ENCODE measurements around the gene OR1S1.
"Not testable (repeated sequence)": the region's sequence is repeated elsewhere in the genome, so short reads cannot be mapped to it uniquely, and the experiment has no call there.

OR1S1 gene

GRCh38 chr11:58212420-58212819 is at the start of gene OR1S1:
OR1S1 (plus strand) TSS chr11:58212720.
- DNase-seq, result not testable (repeated sequence)

- no peak for DNase-seq
Observed at GRCh38 chr11:58164389-58164788, 48.1 kb upstream of the OR1S1 start.

GRCh38 chr11:58164990-58165389 is 47.5 kb upstream of the OR1S1 start:
- DNase-seq, result no peak

- DNase-seq, result no peak
Observed at GRCh38 chr11:58165504-58166106, 46.9 kb upstream of the OR1S1 start.

GRCh38 chr11:58177409-58178054 is 35.0 kb upstream of the OR1S1 start:
- no peak for DNase-seq

DNA sequence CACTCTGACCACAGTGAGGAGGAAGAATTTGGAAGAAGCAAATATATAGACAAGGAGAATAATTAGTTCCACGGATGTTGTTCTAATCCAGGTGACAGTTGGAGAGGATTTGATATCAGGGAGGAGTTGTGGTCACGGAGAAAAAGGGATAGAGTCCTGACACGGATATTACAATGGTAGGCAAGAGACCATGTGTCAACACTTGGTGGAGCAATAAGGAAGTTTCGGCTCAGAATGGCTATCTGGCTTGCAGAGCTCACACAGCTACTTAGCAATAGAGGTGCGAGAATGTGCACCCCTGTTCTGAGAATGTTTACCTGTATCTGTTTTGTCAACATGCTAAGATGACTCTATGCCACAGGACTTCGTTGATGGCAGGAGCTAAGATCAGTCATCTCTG is 34.1 kb upstream of the OR1S1 start:
- DNase-seq, result no peak

DNA sequence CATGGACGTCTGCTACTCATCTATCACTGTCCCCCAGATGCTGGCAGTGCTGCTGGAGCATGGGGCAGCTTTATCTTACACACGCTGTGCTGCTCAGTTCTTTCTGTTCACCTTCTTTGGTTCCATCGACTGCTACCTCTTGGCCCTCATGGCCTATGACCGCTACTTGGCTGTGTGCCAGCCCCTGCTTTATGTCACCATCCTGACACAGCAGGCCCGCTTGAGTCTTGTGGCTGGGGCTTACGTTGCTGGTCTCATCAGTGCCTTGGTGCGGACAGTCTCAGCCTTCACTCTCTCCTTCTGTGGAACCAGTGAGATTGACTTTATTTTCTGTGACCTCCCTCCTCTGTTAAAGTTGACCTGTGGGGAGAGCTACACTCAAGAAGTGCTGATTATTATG is 32.9 kb upstream of the OR1S1 start:
- no peak for DNase-seq

DNA sequence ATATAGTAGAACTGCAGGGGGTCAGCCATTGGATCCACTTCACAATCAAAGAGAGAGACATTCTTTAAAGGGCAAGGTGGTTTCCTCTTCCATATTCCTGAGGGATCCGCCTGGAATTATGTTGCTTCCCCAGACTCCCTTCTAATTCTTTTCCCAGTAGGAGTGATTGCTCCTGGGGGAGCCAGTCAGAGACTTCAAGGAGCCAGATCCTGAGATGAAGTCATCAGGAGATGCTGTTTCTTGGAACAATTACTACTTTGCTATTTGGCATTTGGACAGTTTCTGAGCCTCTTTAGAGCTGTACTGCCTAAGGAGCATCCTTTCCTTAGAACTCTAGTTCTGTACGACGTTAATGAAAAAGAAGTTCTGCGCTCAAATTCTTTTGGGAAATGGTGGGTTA is 25.6 kb upstream of the OR1S1 start:
- no peak for DNase-seq

GRCh38 chr11:58188770-58189169 is 23.8 kb upstream of the OR1S1 start, which contains the start of gene OR9Q2:
OR9Q2 (plus strand) TSS chr11:58189070; CDS start chr11:58190491, 1,421 bp downstream.
- DNase-seq, result no peak

DNA sequence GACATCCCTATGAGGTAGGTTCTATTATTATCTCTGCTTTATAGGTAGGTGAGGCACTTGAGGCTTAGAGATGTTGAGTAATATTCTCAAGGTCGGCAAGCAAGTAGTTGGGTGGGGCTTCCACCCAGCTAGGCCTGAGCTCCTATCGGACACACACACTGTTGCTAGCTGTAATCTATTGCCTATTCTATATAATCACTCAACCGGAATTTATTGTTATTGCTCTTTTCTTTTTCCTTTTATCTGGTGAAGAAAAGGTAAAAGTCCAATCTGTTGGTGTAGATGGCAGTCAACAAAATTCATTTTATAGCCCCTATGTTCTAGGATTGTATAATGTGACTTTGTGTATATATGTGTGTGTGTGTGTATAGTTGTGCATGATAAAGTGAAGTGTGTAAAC is 20.3 kb upstream of the OR1S1 start:
- DNase-seq, result no peak

DNA sequence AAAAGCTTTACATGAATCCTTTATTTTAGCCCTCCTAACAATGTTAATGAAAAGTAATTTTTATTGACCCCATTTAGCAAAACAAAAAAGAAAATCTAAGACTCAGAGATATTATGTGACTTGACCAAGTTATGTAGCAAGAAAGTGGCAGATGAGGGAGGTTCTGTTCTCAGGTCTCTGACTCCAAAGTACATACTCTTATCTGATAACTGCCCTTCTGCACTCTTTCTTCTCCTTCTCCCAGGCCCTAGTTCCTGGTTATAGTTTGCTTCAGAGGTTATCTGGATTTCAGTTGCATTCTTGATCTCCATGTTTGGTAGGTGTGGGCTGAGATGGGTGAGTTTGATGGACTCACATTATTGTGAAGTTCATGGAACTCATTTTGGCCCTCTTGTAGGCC is 19.1 kb upstream of the OR1S1 start:
- DNase-seq, result no peak

DNA sequence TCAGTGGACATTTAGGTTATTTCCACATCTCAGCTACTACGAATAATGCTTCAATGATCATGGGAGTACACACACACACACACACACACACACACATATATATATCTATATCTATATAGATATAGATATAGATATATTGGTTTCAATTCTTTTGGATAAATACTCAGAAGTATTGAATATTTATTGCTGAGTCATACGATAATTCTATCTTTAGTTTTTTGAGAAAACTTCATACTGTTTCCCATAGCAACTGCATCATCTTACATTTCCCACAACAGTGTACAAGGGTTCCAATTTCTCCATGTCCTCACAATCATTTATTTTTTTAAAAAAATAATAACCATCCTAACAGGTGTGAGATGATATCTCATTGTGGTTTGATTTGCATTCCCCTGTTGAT is 16.6 kb upstream of the OR1S1 start:
- no peak for DNase-seq

- DNase-seq, result no peak
Observed at GRCh38 chr11:58199271-58199670, 13.2 kb upstream of the OR1S1 start.

GRCh38 chr11:58204042-58204441 is 8.5 kb upstream of the OR1S1 start, which contains the start of gene OR1S2:
OR1S2 (minus strand) TSS chr11:58204142; CDS start chr11:58204142, 0 bp downstream.
- no peak for DNase-seq

DNA sequence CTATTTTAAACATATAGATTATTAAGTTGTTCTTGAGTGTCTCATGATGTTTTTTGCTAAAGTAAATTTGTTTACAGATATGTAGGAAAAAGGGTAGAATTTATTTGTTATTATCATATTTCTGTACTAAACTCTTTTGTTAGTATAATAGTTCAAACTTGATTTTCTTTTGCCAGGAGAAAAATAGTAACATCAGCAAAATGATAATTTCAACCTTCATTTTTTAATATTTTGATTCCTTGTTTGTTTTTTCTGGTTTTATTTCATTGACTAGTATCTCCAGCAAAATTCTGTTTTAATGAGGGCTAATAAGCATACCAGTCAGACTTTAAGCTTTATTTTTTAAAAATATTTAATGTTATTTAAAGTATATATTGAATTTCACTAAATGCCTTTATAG is 4.0 kb downstream of the OR1S1 start:
- DNase-seq, result no peak

DNA sequence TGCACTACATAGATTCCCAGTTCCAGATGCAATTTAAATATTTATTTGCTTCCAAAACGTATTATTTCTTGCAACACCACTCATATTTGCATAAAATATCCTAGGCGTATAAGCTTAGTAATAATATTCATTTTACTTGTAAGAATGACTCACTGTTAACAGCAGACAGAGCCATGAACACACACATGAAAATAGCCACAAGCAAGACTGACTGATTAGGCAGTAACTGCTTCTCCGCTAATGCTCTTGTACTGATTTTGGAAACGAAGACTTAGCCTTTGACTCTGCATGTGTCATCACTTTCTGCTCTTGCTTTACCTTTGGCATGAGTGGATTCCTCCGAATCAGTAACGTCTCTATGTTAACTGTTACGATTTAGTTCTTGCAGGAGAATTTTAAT is 10.2 kb downstream of the OR1S1 start:
- DNase-seq, result no peak

DNA sequence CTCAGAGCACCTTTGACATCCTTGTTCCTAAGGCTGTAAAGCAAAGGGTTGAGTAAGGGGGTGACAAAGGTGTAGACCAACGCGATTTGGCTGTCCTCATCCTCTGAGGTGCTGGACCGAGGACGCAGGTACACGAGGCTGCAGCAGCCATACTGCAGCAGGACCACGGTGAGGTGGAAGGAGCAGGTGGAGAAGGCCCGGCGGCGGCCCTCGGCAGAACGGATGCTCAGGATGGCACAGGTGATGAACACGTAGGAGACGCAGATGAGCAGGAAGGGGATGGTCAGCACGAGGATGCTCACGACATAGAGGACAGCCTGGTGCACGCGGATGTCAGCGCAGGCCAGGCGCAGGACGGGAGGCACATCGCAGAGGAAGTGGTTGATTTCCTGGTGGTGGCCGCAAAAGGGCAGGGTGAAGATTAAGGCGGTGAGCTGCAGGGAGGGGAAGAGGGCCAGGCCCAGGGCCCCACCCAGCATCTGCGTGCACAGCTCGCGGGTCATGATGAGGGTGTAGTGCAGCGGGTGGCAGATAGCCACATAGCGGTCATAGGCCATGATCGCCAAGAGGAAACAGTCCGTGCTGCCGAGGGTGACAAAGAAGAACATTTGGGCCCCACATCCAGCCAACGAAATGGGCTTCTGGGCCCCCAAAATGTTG is 15.6 kb downstream of the OR1S1 start:
- no peak for DNase-seq

- DNase-seq, result no peak
Observed at GRCh38 chr11:58243954-58244353, 31.4 kb downstream of the OR1S1 start.

DNA sequence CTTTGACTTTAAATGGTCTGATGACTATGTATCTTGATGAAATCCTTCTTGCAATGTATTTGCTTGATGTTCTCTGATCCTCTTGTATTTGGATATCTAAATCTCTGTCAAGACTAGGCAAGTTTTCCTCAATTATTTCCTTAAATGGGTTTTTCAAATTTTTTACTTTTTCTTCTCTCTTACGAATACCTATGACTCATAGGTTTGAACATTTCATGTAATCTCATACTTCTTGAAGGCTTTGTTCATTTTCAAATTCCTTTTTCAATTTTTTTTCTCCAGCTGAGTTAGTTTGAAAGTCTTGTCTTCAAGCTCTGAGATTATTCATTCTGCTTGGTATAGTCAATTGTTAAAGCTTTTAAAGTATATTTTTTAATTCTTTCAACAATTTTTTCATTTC is 42.4 kb downstream of the OR1S1 start:
- no peak for DNase-seq

- DNase-seq, result no peak
Observed at GRCh38 chr11:58259983-58260382, 47.5 kb downstream of the OR1S1 start.

All from kidney glomerular epithelial cell (primary cell).